Inflammatory macrophage treated with lipopolysaccharide for 4 hours (primary cell): Measurements from ENCODE around the gene TCERG1L.

Experiments used
- DNase-seq: peaks from one replicate; pipeline ENCODE4 v3.0.0-alpha.2; 2020

Gene TCERG1L

DNA sequence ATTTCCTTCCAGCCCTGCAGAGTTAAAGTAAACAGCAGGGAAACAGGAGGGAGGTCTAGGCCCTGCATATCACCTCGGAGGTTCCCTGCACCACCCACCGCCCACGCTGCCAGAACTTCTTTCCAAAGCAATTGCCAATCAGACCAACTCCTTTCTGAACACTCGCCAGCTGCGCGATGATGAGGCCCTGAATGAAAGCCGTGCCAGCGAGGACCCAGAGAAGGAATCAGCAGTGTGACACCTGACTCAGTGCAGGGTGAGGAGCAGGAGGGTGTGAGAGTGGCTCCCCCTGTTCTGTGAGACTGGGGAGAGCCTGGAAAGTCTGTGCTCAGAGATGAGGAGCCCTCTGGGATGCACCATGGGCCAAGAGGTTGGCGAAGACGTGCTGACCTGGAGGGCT lies 3.3 kb upstream of the TCERG1L start:
- DNase-seq: no peak

DNA sequence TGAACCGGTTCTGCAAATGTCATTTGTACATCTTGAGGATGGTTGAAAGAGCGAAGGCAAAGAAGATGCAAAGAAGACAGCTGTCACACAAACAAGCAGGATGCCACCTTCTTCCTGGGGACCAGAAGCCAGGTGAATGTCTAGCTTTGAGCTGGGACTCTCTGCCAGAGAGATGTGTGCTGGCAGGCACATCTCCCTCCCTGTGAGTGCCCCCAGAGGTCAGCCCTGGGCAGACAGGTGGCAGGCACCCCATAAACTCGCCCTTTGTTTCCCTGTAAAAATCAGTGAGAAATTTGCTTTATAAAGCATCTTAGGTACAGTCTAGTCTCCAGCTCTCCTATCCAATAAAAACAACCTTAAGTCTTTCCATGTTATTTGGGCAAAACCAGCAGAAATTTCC lies 2.6 kb upstream of the TCERG1L start:
- DNase-seq: no peak

- DNase-seq: no peak
Measured at GRCh38 chr10:131313377-131313776, 1.9 kb upstream of the TCERG1L start.

DNA sequence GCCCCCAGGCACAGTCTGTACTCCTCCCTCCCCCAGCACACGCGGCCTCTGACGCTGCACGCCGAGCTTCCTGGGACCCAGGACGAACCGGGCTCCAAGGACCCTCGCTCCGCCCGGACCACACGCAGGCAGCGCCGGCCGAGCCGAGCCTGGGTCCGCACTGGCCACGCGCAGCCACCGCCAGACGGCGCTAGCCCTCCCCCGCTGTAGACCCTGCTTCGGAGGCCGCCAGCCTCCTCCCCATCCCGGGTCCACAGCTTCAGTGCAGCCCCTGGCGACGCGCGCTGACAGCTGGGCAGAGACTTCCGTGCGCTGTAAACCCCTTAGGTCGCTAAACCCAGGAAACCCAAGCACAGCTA lies 936 bp upstream of the TCERG1L start:
- no peak for DNase-seq

GRCh38 chr10:131311402-131311660 lies 190 bp downstream of the TCERG1L start:
- DNase-seq: no peak

DNA sequence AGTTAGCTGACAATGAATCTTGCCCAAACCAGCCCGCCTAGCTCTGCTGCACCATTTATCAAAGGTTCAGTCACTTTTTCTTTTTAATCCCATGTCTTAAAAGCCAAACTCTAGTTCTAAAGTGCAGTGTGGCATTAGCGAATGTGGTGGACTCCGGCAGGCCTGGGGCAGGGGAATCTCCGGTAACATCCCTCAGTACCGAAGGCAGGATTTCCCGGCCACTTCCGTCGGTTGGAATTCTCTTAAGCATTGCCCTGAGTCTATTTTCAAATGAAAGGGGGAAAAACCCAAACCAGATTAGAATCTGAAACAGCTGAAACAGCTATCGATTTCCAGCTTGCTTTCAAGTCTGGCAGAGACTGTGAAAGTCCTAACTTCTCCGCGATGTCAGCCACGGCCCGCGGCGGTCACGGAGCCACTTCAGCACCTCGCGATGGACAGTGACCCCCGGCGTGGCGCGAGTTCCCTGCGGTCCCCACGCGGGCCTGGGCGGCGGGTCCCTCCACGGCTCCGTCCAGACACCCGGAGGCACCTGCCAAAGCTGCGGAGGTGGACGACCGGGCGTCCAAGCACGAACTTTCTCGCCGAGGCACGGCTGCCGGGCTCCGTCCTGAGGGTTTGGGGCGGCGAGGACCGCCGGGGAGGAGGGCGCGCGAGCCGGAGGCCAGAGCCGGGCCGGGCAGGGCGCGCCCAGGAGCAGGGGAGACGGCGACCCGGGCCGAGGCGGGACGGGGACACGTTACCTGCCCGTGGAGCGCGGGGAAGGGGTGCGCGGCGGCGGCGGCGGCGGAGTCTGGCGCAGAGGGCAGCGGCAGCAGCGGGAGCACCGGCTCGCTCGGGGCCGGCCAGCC lies 745 bp downstream of the TCERG1L start:
- no peak for DNase-seq

DNA sequence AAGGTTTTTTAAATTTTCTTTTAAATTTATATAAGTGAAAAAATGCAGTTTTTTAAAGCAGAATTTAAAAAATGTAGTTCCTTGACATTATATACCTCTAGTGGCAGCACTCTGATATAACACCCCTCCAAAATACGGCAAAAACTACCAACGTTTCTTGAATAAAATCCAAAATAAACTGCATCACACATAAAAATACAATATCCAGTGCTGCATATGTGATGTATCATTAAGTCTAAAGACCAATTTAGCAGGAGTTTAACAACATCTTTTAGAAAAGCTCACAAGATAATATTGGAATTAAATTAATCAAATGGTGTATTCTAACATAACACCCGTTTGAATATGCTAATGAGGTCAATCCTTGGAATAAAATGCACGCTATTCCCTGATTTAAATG lies 1.4 kb downstream of the TCERG1L start:
- no peak for DNase-seq

DNA sequence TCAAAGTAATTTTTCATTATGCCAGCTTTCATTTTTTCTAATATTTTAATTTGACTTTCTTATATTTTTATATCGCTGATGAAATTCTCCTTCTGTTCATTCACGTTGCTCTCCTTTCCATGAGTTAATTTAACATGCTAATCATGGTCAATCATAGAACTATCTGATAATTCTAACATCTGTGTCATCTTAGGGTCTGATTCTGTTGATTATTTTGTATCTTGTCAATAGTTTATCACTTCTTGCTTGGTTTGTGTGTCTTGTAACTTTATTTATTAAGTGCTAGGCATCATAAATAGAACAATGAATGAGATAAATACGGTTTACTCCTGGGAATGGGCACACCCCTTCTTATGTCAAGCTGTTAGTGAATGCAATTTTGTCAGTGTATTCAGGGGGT lies 11.0 kb downstream of the TCERG1L start:
- no peak for DNase-seq

DNA sequence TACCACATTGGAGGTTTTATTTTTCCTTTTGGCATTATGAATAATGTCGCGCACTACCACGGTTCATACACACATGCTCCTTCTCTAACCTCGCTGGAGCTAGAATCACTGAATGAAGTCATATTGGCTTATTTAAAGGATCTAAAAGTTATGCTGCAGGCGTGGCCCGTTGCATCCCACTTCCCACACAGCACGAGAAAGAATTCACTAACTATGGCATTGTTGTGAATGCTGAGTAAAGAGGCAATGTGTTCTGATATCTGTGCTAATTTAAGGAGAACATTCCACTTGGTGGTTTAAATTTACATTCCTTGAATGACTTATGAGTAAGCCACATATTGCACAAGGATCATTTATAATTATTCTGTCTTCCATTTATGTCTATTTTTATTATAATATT lies 20.7 kb downstream of the TCERG1L start:
- DNase-seq: no peak

DNA sequence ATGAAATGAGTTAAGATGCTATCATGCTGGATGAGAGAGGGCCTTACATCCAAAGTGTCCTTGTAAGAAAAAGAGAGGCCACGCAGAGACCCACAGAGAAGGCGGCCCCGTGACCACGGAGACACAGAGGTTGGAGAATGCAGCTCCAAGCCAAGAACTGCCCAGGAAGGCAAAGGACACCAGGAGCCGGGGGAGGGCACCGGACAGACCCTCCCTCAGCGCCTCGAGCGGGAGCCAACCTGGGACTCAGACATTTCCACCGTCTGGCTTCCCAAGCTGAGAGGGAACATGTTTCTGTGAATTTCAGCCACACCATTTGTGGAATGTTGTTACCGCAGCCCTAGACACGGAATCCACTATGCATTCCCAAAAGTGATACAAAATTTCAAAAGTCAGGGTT lies 22.9 kb downstream of the TCERG1L start:
- DNase-seq: no peak

GRCh38 chr10:131282961-131283360 lies 28.6 kb downstream of the TCERG1L start:
- no peak for DNase-seq

- DNase-seq: no peak
Measured at GRCh38 chr10:131280101-131280500, 31.4 kb downstream of the TCERG1L start.

DNA sequence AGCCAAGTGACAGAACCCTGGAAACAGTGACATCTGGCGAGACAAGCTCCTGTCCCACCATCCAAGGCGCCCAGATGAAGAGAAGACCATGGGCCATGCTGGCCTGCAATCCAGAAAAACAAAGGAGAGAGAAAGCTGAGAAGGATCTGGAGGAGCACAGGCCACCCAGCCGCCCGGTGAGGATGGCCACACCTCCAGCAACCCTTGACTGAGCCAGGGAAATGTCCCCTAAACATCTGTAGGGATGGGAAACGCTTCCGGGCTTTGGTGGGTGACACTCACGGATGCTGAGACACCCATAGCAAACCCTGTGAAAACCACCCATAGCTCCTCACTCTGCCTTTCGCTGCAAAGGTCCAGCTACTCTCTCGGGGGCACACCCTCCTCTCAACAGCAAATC lies 32.0 kb downstream of the TCERG1L start:
- no peak for DNase-seq

- no peak for DNase-seq
Measured at GRCh38 chr10:131277969-131278368, 33.6 kb downstream of the TCERG1L start.

- no peak for DNase-seq
Measured at GRCh38 chr10:131277278-131277677, 34.2 kb downstream of the TCERG1L start.

DNA sequence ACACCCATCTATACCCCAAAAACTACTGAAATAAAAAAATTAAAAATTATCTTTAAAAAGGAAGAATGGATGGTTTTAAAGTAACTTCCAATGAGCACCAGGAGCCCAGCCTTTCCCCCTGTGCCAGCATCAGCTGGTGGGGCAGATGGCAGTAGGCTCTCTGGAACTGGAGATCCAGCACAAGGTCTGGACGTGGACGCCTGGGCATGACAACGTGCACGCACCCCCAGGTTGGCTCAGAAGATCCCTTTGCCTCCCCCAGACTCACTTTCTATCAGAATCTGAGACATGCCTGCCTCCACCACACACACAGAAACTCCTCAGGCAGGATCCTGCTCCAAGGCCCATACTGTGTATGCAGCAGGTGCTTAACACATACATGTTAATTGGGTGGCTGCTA lies 35.8 kb downstream of the TCERG1L start:
- no peak for DNase-seq

DNA sequence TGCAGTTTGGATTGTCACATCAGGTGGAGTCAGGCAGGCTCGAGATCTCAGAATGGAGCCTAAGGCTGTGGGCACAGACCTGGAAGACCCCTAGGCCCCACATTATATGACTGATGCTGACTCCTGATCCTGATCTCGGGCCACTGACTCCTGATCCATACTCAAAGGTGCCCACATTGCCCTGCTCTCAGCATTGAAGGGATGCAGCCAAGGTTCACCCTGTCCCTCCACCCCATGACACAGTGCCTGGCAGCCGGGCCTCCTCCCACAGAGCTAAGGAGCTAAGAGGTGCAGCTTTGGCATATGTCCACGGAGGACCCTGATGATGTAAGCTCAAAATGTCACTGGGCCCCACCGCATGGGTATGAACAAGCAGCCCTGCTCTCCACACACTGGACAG lies 36.6 kb downstream of the TCERG1L start:
- no peak for DNase-seq

GRCh38 chr10:131274133-131274880 lies 37.2 kb downstream of the TCERG1L start:
- no peak for DNase-seq

DNA sequence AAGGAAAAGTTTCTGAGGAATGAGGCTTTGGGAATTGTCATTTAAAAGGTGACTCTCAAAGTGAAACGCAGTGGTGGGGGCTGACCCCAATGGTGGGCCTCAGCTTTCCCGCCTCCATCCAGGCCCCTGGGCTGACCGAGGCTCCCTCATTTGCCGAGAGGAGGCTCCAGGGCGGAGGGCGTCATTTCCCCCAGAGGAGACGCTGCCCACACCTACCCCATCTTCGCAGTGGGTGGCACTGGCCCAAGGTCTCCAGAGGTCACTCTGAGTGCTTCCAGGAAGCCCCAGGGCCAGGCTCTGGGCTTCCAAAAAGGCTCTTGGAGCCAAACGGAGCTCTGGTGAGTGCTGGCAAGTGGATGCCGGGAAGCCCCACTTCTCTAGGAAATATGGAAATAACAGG lies 38.0 kb downstream of the TCERG1L start:
- DNase-seq: no peak

GRCh38 chr10:131272897-131273451 lies 38.5 kb downstream of the TCERG1L start:
- no peak for DNase-seq

- no peak for DNase-seq
Measured at GRCh38 chr10:131271966-131272365, 39.6 kb downstream of the TCERG1L start.

- DNase-seq: no peak
Measured at GRCh38 chr10:131271195-131271880, 40.2 kb downstream of the TCERG1L start.

- DNase-seq: no peak
Measured at GRCh38 chr10:131270461-131271190, 40.9 kb downstream of the TCERG1L start.
